ENCODE data around the gene PROM1.

Gene PROM1

GRCh38 chr4:15982842-15983524, 100.8 kb downstream of the PROM1 start:
- no peak for DNase-seq

GRCh38 chr4:15976456-15977447, 107.1 kb downstream of the PROM1 start:
- DNase-seq = no peak

- DNase-seq = no peak
These were observed 112.6 kb downstream of the PROM1 start for GRCh38 chr4:15971068-15971801.

- no peak for DNase-seq
These were observed 115.1 kb downstream of the PROM1 start for GRCh38 chr4:15968551-15969300.

- DNase-seq = no peak
These were observed 118.5 kb downstream of the PROM1 start for GRCh38 chr4:15965325-15965724.

GRCh38 chr4:15964159-15964558, 119.7 kb downstream of the PROM1 start:
- DNase-seq = no peak

- no peak for DNase-seq
These were observed 120.2 kb downstream of the PROM1 start for GRCh38 chr4:15963576-15963975.

GRCh38 chr4:15963001-15963451, 120.8 kb downstream of the PROM1 start, which contains the start of gene FGFBP2:
Gene FGFBP2, minus strand, starts transcription at chr4:15963175. Its CDS starts 46 bp downstream, at chr4:15963129.
- no peak for DNase-seq

- no peak for DNase-seq
These were observed 121.9 kb downstream of the PROM1 start for GRCh38 chr4:15961781-15962510.

- DNase-seq = no peak
These were observed 125.3 kb downstream of the PROM1 start for GRCh38 chr4:15958562-15958961.

- DNase-seq = no peak
These were observed 127.5 kb downstream of the PROM1 start for GRCh38 chr4:15956179-15956850.

GRCh38 chr4:15955670-15956069, 128.2 kb downstream of the PROM1 start:
- DNase-seq = no peak

GRCh38 chr4:15953625-15954024, 130.2 kb downstream of the PROM1 start:
- no peak for DNase-seq

GRCh38 chr4:15951781-15952180, 132.0 kb downstream of the PROM1 start:
- no peak for DNase-seq

- DNase-seq = no peak
These were observed 135.0 kb downstream of the PROM1 start for GRCh38 chr4:15948826-15949225.

- no peak for DNase-seq
These were observed 136.1 kb downstream of the PROM1 start for GRCh38 chr4:15947684-15948083.

GRCh38 chr4:15945516-15945915, 138.3 kb downstream of the PROM1 start:
- DNase-seq = no peak

GRCh38 chr4:15944895-15945294, 138.9 kb downstream of the PROM1 start:
- no peak for DNase-seq

- DNase-seq = no peak
These were observed 141.5 kb downstream of the PROM1 start for GRCh38 chr4:15942283-15942682.

- DNase-seq = no peak
These were observed 145.2 kb downstream of the PROM1 start, which contains the start of gene FGFBP1 for GRCh38 chr4:15938640-15939039. Gene FGFBP1, minus strand, starts transcription at chr4:15938740. Its CDS starts 2,108 bp downstream, at chr4:15936632.

GRCh38 chr4:15938182-15938581, 145.6 kb downstream of the PROM1 start:
- no peak for DNase-seq
